Measurements from ENCODE around the gene PPP1R3G.
A peak's percentile ranks its signal among the peaks of the same experiment; 100 is the strongest.

PPP1R3G gene

GRCh38 chr6:5084781-5085647 is at the start of gene PPP1R3G:
Gene PPP1R3G, plus strand, starts transcription at chr6:5085341. Its CDS starts 145 bp downstream, at chr6:5085486.
- DNase-seq (ENCODE audit: low read depth), result peak; percentile 81
- peaks cover 26% of the 10 kb centered on the region for H3K4me1 ChIP-seq (ENCODE audit: control insufficient read depth, insufficient read depth, low read length)
- peak within 1 kb of the TSS; percentile 84 for H3K4me3 ChIP-seq (ENCODE audit: low read length)
- H3K27me3 ChIP-seq (replicated peaks; ENCODE audit: control insufficient read depth, insufficient read depth, low read length), result no peaks in the 10 kb centered on the region
- H3K9ac ChIP-seq (ENCODE audit: low read length), result peak within 1 kb of the TSS; percentile 84
- H3K36me3 ChIP-seq (ENCODE audit: control insufficient read depth, insufficient read depth, low read length, severe bottlenecking), result no peaks in the 10 kb centered on the region
- H3K9me3 ChIP-seq (ENCODE audit: control insufficient read depth, low read length), result no peaks in the 10 kb centered on the region

- DNase-seq (ENCODE audit: low read depth), result no peak
- H3K4me1 ChIP-seq (ENCODE audit: control insufficient read depth, insufficient read depth, low read length), result peaks cover 11% of the 10 kb centered on the region
- H3K9ac ChIP-seq (ENCODE audit: low read length), result no peak overlapping the region
- no peak overlapping the region for H3K4me3 ChIP-seq (ENCODE audit: low read length)
- H3K27me3 ChIP-seq (replicated peaks; ENCODE audit: control insufficient read depth, insufficient read depth, low read length), result no peaks in the 10 kb centered on the region
- H3K36me3 ChIP-seq (ENCODE audit: control insufficient read depth, insufficient read depth, low read length, severe bottlenecking), result no peaks in the 10 kb centered on the region
- no peaks in the 10 kb centered on the region for H3K9me3 ChIP-seq (ENCODE audit: control insufficient read depth, low read length)
These were observed 48.9 kb upstream of the PPP1R3G start for GRCh38 chr6:5036269-5036668.

- DNase-seq (ENCODE audit: low read depth), result no peak
- no peak overlapping the region for H3K9ac ChIP-seq (ENCODE audit: low read length)
- no peaks in the 10 kb centered on the region for H3K9me3 ChIP-seq (ENCODE audit: control insufficient read depth, low read length)
- H3K4me3 ChIP-seq (ENCODE audit: low read length), result no peak overlapping the region
- no peaks in the 10 kb centered on the region for H3K4me1 ChIP-seq (ENCODE audit: control insufficient read depth, insufficient read depth, low read length)
- H3K36me3 ChIP-seq (ENCODE audit: control insufficient read depth, insufficient read depth, low read length, severe bottlenecking), result no peaks in the 10 kb centered on the region
- no peaks in the 10 kb centered on the region for H3K27me3 ChIP-seq (replicated peaks; ENCODE audit: control insufficient read depth, insufficient read depth, low read length)
These were observed 43.2 kb upstream of the PPP1R3G start for GRCh38 chr6:5041955-5042354.

GRCh38 chr6:5042436-5042835 is 42.7 kb upstream of the PPP1R3G start:
- no peak for DNase-seq (ENCODE audit: low read depth)
- no peak overlapping the region for H3K4me3 ChIP-seq (ENCODE audit: low read length)
- H3K9ac ChIP-seq (ENCODE audit: low read length), result no peak overlapping the region
- no peaks in the 10 kb centered on the region for H3K9me3 ChIP-seq (ENCODE audit: control insufficient read depth, low read length)
- no peaks in the 10 kb centered on the region for H3K27me3 ChIP-seq (replicated peaks; ENCODE audit: control insufficient read depth, insufficient read depth, low read length)
- H3K36me3 ChIP-seq (ENCODE audit: control insufficient read depth, insufficient read depth, low read length, severe bottlenecking), result no peaks in the 10 kb centered on the region
- no peaks in the 10 kb centered on the region for H3K4me1 ChIP-seq (ENCODE audit: control insufficient read depth, insufficient read depth, low read length)

- Histone ChIP-seq H3K9me3 (ENCODE audit: control insufficient read depth, low read length) (peaks cover 3% of the 10 kb centered on the region), H3K4me1 (ENCODE audit: control insufficient read depth, insufficient read depth, low read length) (no peaks in the 10 kb centered on the region), H3K36me3 (ENCODE audit: control insufficient read depth, insufficient read depth, low read length, severe bottlenecking) (no peaks in the 10 kb centered on the region), H3K4me3 (ENCODE audit: low read length) (no peak overlapping the region), H3K9ac (ENCODE audit: low read length) (no peak overlapping the region), H3K27me3 (replicated peaks; ENCODE audit: control insufficient read depth, insufficient read depth, low read length) (no peaks in the 10 kb centered on the region)
- no peak for DNase-seq (ENCODE audit: low read depth)
These were observed 40.3 kb upstream of the PPP1R3G start for GRCh38 chr6:5044866-5045265.

- H3K4me1 ChIP-seq (ENCODE audit: control insufficient read depth, insufficient read depth, low read length), result no peaks in the 10 kb centered on the region
- peaks cover 3% of the 10 kb centered on the region for H3K9me3 ChIP-seq (ENCODE audit: control insufficient read depth, low read length)
- no peaks in the 10 kb centered on the region for H3K27me3 ChIP-seq (replicated peaks; ENCODE audit: control insufficient read depth, insufficient read depth, low read length)
- no peak for DNase-seq (ENCODE audit: low read depth)
- H3K4me3 ChIP-seq (ENCODE audit: low read length), result no peak overlapping the region
- H3K36me3 ChIP-seq (ENCODE audit: control insufficient read depth, insufficient read depth, low read length, severe bottlenecking), result no peaks in the 10 kb centered on the region
- H3K9ac ChIP-seq (ENCODE audit: low read length), result no peak overlapping the region
These were observed 39.7 kb upstream of the PPP1R3G start for GRCh38 chr6:5045416-5045815.

GRCh38 chr6:5046430-5046829 is 38.7 kb upstream of the PPP1R3G start:
- H3K9me3 ChIP-seq (ENCODE audit: control insufficient read depth, low read length), result peaks cover 13% of the 10 kb centered on the region
- H3K4me3 ChIP-seq (ENCODE audit: low read length), result no peak overlapping the region
- DNase-seq (ENCODE audit: low read depth), result no peak
- no peaks in the 10 kb centered on the region for H3K27me3 ChIP-seq (replicated peaks; ENCODE audit: control insufficient read depth, insufficient read depth, low read length)
- H3K4me1 ChIP-seq (ENCODE audit: control insufficient read depth, insufficient read depth, low read length), result no peaks in the 10 kb centered on the region
- no peaks in the 10 kb centered on the region for H3K36me3 ChIP-seq (ENCODE audit: control insufficient read depth, insufficient read depth, low read length, severe bottlenecking)
- no peak overlapping the region for H3K9ac ChIP-seq (ENCODE audit: low read length)

GRCh38 chr6:5050009-5050408 is 35.1 kb upstream of the PPP1R3G start:
- DNase-seq (ENCODE audit: low read depth), result no peak
- Histone ChIP-seq H3K27me3 (replicated peaks; ENCODE audit: control insufficient read depth, insufficient read depth, low read length) (no peaks in the 10 kb centered on the region), H3K4me3 (ENCODE audit: low read length) (no peak overlapping the region), H3K9me3 (ENCODE audit: control insufficient read depth, low read length) (peaks cover 18% of the 10 kb centered on the region), H3K36me3 (ENCODE audit: control insufficient read depth, insufficient read depth, low read length, severe bottlenecking) (no peaks in the 10 kb centered on the region), H3K4me1 (ENCODE audit: control insufficient read depth, insufficient read depth, low read length) (peaks cover 6% of the 10 kb centered on the region), H3K9ac (ENCODE audit: low read length) (no peak overlapping the region)

GRCh38 chr6:5051394-5051793 is 33.7 kb upstream of the PPP1R3G start:
- no peak for DNase-seq (ENCODE audit: low read depth)
- Histone ChIP-seq H3K4me1 (ENCODE audit: control insufficient read depth, insufficient read depth, low read length) (peaks cover 6% of the 10 kb centered on the region), H3K36me3 (ENCODE audit: control insufficient read depth, insufficient read depth, low read length, severe bottlenecking) (no peaks in the 10 kb centered on the region), H3K9ac (ENCODE audit: low read length) (no peak overlapping the region), H3K9me3 (ENCODE audit: control insufficient read depth, low read length) (peaks cover 18% of the 10 kb centered on the region), H3K27me3 (replicated peaks; ENCODE audit: control insufficient read depth, insufficient read depth, low read length) (no peaks in the 10 kb centered on the region), H3K4me3 (ENCODE audit: low read length) (no peak overlapping the region)

GRCh38 chr6:5053038-5053437 is 32.1 kb upstream of the PPP1R3G start:
- Histone ChIP-seq H3K4me1 (ENCODE audit: control insufficient read depth, insufficient read depth, low read length) (peaks cover 6% of the 10 kb centered on the region), H3K27me3 (replicated peaks; ENCODE audit: control insufficient read depth, insufficient read depth, low read length) (no peaks in the 10 kb centered on the region), H3K36me3 (ENCODE audit: control insufficient read depth, insufficient read depth, low read length, severe bottlenecking) (no peaks in the 10 kb centered on the region), H3K4me3 (ENCODE audit: low read length) (no peak overlapping the region), H3K9ac (ENCODE audit: low read length) (no peak overlapping the region), H3K9me3 (ENCODE audit: control insufficient read depth, low read length) (peaks cover 18% of the 10 kb centered on the region)
- no peak for DNase-seq (ENCODE audit: low read depth)

GRCh38 chr6:5053864-5054244 is 31.3 kb upstream of the PPP1R3G start:
- Histone ChIP-seq H3K4me3 (ENCODE audit: low read length) (no peak overlapping the region), H3K27me3 (replicated peaks; ENCODE audit: control insufficient read depth, insufficient read depth, low read length) (no peaks in the 10 kb centered on the region), H3K36me3 (ENCODE audit: control insufficient read depth, insufficient read depth, low read length, severe bottlenecking) (no peaks in the 10 kb centered on the region), H3K9ac (ENCODE audit: low read length) (no peak overlapping the region), H3K9me3 (ENCODE audit: control insufficient read depth, low read length) (peaks cover 17% of the 10 kb centered on the region), H3K4me1 (ENCODE audit: control insufficient read depth, insufficient read depth, low read length) (peaks cover 6% of the 10 kb centered on the region)
- no peak for DNase-seq (ENCODE audit: low read depth)
